Stimulated activated CD4-positive, alpha-beta T cell treated with anti-CD3 and anti-CD28 coated beads, TNF-alpha, amount 100 ng/mL, for 4 hours (primary cell): ENCODE data around the gene NPW.

Source experiments
- DNase-seq, 3 experiments: peaks; one replicate each; pipeline ENCODE4 v3.0.0-alpha.2; 2020; ENCODE audit warnings: low read depth in 3 of 3

The NPW gene

GRCh38 chr16:2053897-2054296, 34.3 kb downstream of the NPW start:
- no peak for DNase-seq

GRCh38 chr16:2054543-2055245, 35.1 kb downstream of the NPW start:
- no peak for DNase-seq

- no peak for DNase-seq
These were observed 36.5 kb downstream of the NPW start for GRCh38 chr16:2056077-2056476.

GRCh38 chr16:2056681-2057407, 37.3 kb downstream of the NPW start:
- no peak for DNase-seq

- no peak for DNase-seq
These were observed 37.9 kb downstream of the NPW start for GRCh38 chr16:2057438-2057837.

- no peak for DNase-seq
These were observed 38.8 kb downstream of the NPW start for GRCh38 chr16:2058420-2058819.

- DNase-seq, result no peak
These were observed 39.3 kb downstream of the NPW start for GRCh38 chr16:2058872-2059271.

GRCh38 chr16:2060346-2060745, 40.8 kb downstream of the NPW start:
- DNase-seq, result no peak

GRCh38 chr16:2061023-2061422, 41.4 kb downstream of the NPW start:
- no peak for DNase-seq

GRCh38 chr16:2061526-2061925, 41.9 kb downstream of the NPW start:
- no peak for DNase-seq

- no peak for DNase-seq
These were observed 43.2 kb downstream of the NPW start for GRCh38 chr16:2062801-2063200.

GRCh38 chr16:2063861-2064260, 44.3 kb downstream of the NPW start:
- no peak for DNase-seq

GRCh38 chr16:2064368-2064945, 44.9 kb downstream of the NPW start:
- DNase-seq, result no peak

GRCh38 chr16:2066139-2066538, 46.6 kb downstream of the NPW start:
- DNase-seq, result no peak
